ENCODE measurements around the gene INPP5J. TPM values are rescaled to one million over a fixed set of nuclear protein-coding genes. Genes with fewer than 3 reads are reported as not detected.

The INPP5J gene
- total RNA-seq, 1 experiment from 2014 or later = 6.2 TPM

GRCh38 chr22:31092161-31092560, 30.6 kb upstream of the INPP5J start:
- POLR2A ChIA-PET = no interaction called here
- no peak for ATAC-seq
- no peak for DNase-seq (ENCODE audit: low spot score)

DNA sequence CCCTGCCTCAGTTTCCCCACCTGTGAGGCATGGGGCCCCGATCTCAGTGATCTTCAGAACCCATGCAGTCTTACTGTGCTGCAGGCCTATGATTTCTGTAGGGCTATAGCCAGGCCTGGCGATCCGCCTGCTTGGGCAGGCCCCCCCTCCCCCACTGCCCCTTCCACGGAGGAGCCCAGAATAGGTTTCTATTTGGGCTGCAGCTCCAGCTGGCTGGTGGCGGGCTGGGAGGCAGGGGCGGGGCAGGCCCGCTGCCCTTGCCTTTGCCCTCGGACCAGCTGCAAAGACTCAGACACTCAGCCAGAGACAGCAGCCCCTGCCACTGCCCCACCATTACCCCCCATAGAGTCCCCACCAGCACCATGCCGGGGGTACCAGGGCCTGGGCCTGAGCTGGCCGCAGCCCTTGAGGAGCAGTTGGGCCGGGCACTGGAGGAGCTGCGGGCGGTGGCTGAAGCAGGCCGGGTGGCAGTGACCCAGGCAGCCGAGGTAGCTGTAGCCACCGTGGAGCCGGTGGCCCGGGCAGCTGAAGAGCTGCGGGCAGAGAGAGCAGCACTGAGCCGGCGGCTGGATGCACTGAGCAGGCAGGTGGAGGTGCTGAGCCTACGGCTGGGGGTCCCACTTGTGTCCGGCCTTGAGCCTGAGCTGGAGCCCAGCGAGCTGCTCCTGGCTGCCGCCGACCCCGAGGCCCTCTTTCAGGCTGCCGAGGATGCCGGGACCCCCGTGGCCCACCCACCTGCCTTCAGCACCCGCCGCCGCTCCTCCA, 29.5 kb upstream of the INPP5J start:
- ATAC-seq (no peak), DNase-seq (ENCODE audit: low spot score) (no peak)
- CTCF ChIA-PET = interaction anchor here (0.5 to 21.8 kb wide), 6 partner anchors 9 to 180 kb away, joined by 3 to 363 read pairs (median 4); partner anchors contain the start of genes LIMK2 and SELENOM
- POLR2A ChIA-PET = no interaction called here
- H3K4me1 Mint-ChIP-seq = peaks cover 11% of the 10 kb centered on the region
- H3K4me3 Mint-ChIP-seq = no peak overlapping the region
- no peak for TF ChIP-seq IRF2 (CRISPR knock-in tag; IDR thresholded peaks at IDR 0.05; ENCODE audit: borderline replicate concordance, low read depth)
- TF ChIP-seq SP1 (CRISPR knock-in tag; conservative IDR thresholded peaks at IDR 0.05) = no peak
- TF ChIP-seq GRHL2 (CRISPR knock-in tag; IDR thresholded peaks at IDR 0.05; ENCODE audit: insufficient replicate concordance, severe bottlenecking) = no peak
- TF ChIP-seq ZNF423 (CRISPR knock-in tag; IDR thresholded peaks at IDR 0.05) = no peak
- no peak for TF ChIP-seq ZNF219 (CRISPR knock-in tag; IDR thresholded peaks at IDR 0.05; ENCODE audit: borderline replicate concordance)
- TF ChIP-seq, protein P1, sequence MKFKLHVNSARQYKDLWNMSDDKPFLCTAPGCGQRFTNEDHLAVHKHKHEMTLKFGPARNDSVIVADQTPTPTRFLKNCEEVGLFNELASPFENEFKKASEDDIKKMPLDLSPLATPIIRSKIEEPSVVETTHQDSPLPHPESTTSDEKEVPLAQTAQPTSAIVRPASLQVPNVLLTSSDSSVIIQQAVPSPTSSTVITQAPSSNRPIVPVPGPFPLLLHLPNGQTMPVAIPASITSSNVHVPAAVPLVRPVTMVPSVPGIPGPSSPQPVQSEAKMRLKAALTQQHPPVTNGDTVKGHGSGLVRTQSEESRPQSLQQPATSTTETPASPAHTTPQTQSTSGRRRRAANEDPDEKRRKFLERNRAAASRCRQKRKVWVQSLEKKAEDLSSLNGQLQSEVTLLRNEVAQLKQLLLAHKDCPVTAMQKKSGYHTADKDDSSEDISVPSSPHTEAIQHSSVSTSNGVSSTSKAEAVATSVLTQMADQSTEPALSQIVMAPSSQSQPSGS (CRISPR knock-in tag; IDR thresholded peaks at IDR 0.05; ENCODE audit: borderline replicate concordance, low read depth) = no peak
- no peak for TF ChIP-seq OVOL2 (CRISPR knock-in tag; IDR thresholded peaks at IDR 0.05; ENCODE audit: borderline replicate concordance)
- no peak for TF ChIP-seq JUN (CRISPR knock-in tag; IDR thresholded peaks at IDR 0.05)
- TF ChIP-seq NFYB (CRISPR knock-in tag; conservative IDR thresholded peaks at IDR 0.05; ENCODE audit: low read depth) = no peak
- H3K27me3 Mint-ChIP-seq (ENCODE audit: low read depth) = no peaks in the 10 kb centered on the region
- H3K9me3 Mint-ChIP-seq = no peaks in the 10 kb centered on the region
- H3K36me3 Mint-ChIP-seq = no peaks in the 10 kb centered on the region
- H3K27ac Mint-ChIP-seq = no peak overlapping the region

More at GRCh38 chr22:31092161-31092560, 30.6 kb upstream of the INPP5J start:
- CTCF ChIA-PET = interaction anchor here (0.6 to 21.8 kb wide), 3 partner anchors 14 to 146 kb away, joined by 3 to 363 read pairs (median 3); partner anchors contain the start of gene SELENOM
- no peaks in the 10 kb centered on the region for H3K9me3 Mint-ChIP-seq
- H3K4me1 Mint-ChIP-seq = peaks cover 4% of the 10 kb centered on the region
- H3K4me3 Mint-ChIP-seq = no peak overlapping the region
- no peaks in the 10 kb centered on the region for H3K36me3 Mint-ChIP-seq
- no peak overlapping the region for H3K27ac Mint-ChIP-seq
- TF ChIP-seq GRHL2 (CRISPR knock-in tag; IDR thresholded peaks at IDR 0.05; ENCODE audit: insufficient replicate concordance, severe bottlenecking) = no peak
- TF ChIP-seq, protein P2, sequence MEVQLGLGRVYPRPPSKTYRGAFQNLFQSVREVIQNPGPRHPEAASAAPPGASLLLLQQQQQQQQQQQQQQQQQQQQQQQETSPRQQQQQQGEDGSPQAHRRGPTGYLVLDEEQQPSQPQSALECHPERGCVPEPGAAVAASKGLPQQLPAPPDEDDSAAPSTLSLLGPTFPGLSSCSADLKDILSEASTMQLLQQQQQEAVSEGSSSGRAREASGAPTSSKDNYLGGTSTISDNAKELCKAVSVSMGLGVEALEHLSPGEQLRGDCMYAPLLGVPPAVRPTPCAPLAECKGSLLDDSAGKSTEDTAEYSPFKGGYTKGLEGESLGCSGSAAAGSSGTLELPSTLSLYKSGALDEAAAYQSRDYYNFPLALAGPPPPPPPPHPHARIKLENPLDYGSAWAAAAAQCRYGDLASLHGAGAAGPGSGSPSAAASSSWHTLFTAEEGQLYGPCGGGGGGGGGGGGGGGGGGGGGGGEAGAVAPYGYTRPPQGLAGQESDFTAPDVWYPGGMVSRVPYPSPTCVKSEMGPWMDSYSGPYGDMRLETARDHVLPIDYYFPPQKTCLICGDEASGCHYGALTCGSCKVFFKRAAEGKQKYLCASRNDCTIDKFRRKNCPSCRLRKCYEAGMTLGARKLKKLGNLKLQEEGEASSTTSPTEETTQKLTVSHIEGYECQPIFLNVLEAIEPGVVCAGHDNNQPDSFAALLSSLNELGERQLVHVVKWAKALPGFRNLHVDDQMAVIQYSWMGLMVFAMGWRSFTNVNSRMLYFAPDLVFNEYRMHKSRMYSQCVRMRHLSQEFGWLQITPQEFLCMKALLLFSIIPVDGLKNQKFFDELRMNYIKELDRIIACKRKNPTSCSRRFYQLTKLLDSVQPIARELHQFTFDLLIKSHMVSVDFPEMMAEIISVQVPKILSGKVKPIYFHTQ (CRISPR knock-in tag; IDR thresholded peaks at IDR 0.05) = no peak
- no peak for TF ChIP-seq ZNF219 (CRISPR knock-in tag; IDR thresholded peaks at IDR 0.05; ENCODE audit: borderline replicate concordance)
- no peak for TF ChIP-seq ZNF281 (CRISPR knock-in tag; IDR thresholded peaks at IDR 0.05)
- no peak for TF ChIP-seq ZNF263 (CRISPR knock-in tag; IDR thresholded peaks at IDR 0.05; ENCODE audit: low read depth)
- no peak for TF ChIP-seq PREB (CRISPR knock-in tag; IDR thresholded peaks at IDR 0.05; ENCODE audit: borderline replicate concordance)
- no peak for TF ChIP-seq ZNF423 (CRISPR knock-in tag; IDR thresholded peaks at IDR 0.05)
- no peak for TF ChIP-seq RORB (CRISPR knock-in tag; IDR thresholded peaks at IDR 0.05)
- H3K27me3 Mint-ChIP-seq (ENCODE audit: low read depth) = no peaks in the 10 kb centered on the region

Data from WTC11 (cell line).